ENCODE results near the gene IL5.

DNA sequence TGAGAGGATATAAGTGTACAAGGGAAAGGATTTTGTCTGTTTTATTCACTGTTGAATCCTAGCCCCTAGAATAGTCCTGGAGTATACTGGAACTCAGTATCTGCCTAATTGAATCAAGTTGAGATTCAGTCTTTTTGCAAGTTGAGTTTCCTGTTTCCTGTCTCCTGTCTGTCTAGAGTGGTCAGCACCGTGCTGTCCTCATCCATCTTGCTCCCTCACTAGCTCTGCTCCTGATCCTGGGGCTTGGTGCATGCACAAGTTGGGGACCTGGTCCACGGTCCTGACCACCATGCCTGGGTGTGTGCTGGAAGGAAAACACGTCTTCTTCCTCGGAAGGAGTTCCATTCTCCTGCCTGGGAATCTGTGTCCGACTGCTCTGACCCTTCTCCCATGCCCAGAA, 3.2 kb downstream of the IL5 start:
- no peak for TF ChIP-seq JUNB (IDR thresholded peaks at IDR 0.05; ENCODE audit: unreplicated experiment)
- no peak for TF ChIP-seq EZH2 (IDR thresholded peaks at IDR 0.05; ENCODE audit: low read depth, unreplicated experiment)
- TF ChIP-seq, protein P1, sequence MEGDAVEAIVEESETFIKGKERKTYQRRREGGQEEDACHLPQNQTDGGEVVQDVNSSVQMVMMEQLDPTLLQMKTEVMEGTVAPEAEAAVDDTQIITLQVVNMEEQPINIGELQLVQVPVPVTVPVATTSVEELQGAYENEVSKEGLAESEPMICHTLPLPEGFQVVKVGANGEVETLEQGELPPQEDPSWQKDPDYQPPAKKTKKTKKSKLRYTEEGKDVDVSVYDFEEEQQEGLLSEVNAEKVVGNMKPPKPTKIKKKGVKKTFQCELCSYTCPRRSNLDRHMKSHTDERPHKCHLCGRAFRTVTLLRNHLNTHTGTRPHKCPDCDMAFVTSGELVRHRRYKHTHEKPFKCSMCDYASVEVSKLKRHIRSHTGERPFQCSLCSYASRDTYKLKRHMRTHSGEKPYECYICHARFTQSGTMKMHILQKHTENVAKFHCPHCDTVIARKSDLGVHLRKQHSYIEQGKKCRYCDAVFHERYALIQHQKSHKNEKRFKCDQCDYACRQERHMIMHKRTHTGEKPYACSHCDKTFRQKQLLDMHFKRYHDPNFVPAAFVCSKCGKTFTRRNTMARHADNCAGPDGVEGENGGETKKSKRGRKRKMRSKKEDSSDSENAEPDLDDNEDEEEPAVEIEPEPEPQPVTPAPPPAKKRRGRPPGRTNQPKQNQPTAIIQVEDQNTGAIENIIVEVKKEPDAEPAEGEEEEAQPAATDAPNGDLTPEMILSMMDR (conservative IDR thresholded peaks at IDR 0.05; ENCODE audit: low read depth in 2 of 2): no peak
